MM.1S (cell line): ENCODE results near the gene ROR2.

Experiments
- DNase-seq: peaks from one replicate; pipeline ENCODE4 v3.0.0-alpha.2; 2015
- H2AFZ ChIP-seq: fragments of 300-600 bp; sonication (generic); 2 replicates; pipeline ENCODE4 v1.6.0; 2016; ENCODE audit warnings: antibody characterized with exemption, low read length
- H3F3A ChIP-seq: fragments of 300-600 bp; sonication (generic); 2 replicates; pipeline ENCODE4 v1.6.1; 2016; ENCODE audit warnings: mild to moderate bottlenecking, antibody characterized with exemption, low read length, moderate library complexity, mixed read lengths; ENCODE audit not compliant: insufficient read depth
- H3K27ac ChIP-seq: fragments of 300-600 bp; sonication (generic); 2 replicates; pipeline ENCODE4 v1.5.1; 2016; ENCODE audit warnings: mild to moderate bottlenecking, low read length
- H3K27me3 ChIP-seq: fragments of 300-600 bp; sonication (generic); replicated peaks from 2 replicates; pipeline ENCODE4 v1.6.0; 2016; ENCODE audit warnings: low read length; ENCODE audit not compliant: insufficient read depth
- H3K36me3 ChIP-seq: fragments of 300-600 bp; sonication (generic); replicated peaks from 2 replicates; pipeline ENCODE4 v1.6.1; 2016; ENCODE audit warnings: mild to moderate bottlenecking, low read length, mixed read lengths; ENCODE audit not compliant: insufficient read depth
- H3K4me1 ChIP-seq: fragments of 300-600 bp; sonication (generic); 2 replicates; pipeline ENCODE4 v1.6.1; 2016; ENCODE audit warnings: low read length, mixed read lengths
- H3K4me2 ChIP-seq: fragments of 300-600 bp; sonication (generic); 2 replicates; pipeline ENCODE4 v1.6.0; 2016; ENCODE audit warnings: low read depth, low read length
- H3K4me3 ChIP-seq: fragments of 300-600 bp; sonication (generic); 2 replicates; pipeline ENCODE4 v1.5.1; 2016; ENCODE audit warnings: low read length, mixed read lengths
- H3K79me2 ChIP-seq: fragments of 300-600 bp; sonication (generic); 2 replicates; pipeline ENCODE4 v1.6.1; 2016; ENCODE audit warnings: mixed run types, low read length, mixed read lengths
- H3K9ac ChIP-seq: fragments of 300-600 bp; sonication (generic); 2 replicates; pipeline ENCODE4 v1.6.1; 2016; ENCODE audit warnings: low read length, mixed read lengths
- H3K9me2 ChIP-seq: fragments of 300-600 bp; sonication (generic); replicated peaks from 2 replicates; pipeline ENCODE4 v1.6.1; 2016; ENCODE audit warnings: mild to moderate bottlenecking, low read length, mixed read lengths; ENCODE audit not compliant: insufficient read depth
- H3K9me3 ChIP-seq: fragments of 300-600 bp; sonication (generic); replicated peaks from 2 replicates; pipeline ENCODE4 v1.6.1; 2016; ENCODE audit warnings: mild to moderate bottlenecking, low read length, mixed read lengths; ENCODE audit not compliant: insufficient read depth
- H4K20me1 ChIP-seq: fragments of 300-600 bp; sonication (generic); 2 replicates; pipeline ENCODE4 v1.6.1; 2016; ENCODE audit warnings: mild to moderate bottlenecking, low read length, moderate library complexity, mixed read lengths; ENCODE audit not compliant: insufficient read depth
- CTCF ChIP-seq: fragments of 300-600 bp; sonication (generic); IDR thresholded peaks from 2 replicates; pipeline ENCODE4 v1.5.1; 2016; ENCODE audit warnings: antibody characterized with exemption, low read length, mixed read lengths
- EZH2 ChIP-seq: fragments of 300-600 bp; sonication (generic); optimal IDR thresholded peaks from 2 replicates; pipeline ENCODE3; 2017; ENCODE audit warnings: low read depth, mild to moderate bottlenecking, antibody characterized with exemption, low read length, mixed read lengths
- EZH2phosphoT487 ChIP-seq: fragments of 300-600 bp; sonication (generic); IDR thresholded peaks from 2 replicates; pipeline ENCODE4 v1.6.1; 2018; ENCODE audit warnings: antibody characterized with exemption, low read length

Gene ROR2

GRCh38 chr9:91677331-91677730, 272.7 kb downstream of the ROR2 start:
- H3K4me3 ChIP-seq, result no peak overlapping the region
- no peak overlapping the region for H3K4me2 ChIP-seq
- no peaks in the 10 kb centered on the region for H3K4me1 ChIP-seq

GRCh38 chr9:91676046-91676445, 274.0 kb downstream of the ROR2 start:
- no peaks in the 10 kb centered on the region for H3K9me3 ChIP-seq
- no peaks in the 10 kb centered on the region for H3F3A ChIP-seq
- no peaks in the 10 kb centered on the region for H4K20me1 ChIP-seq
- no peak overlapping the region for H3K27ac ChIP-seq
- H3K27me3 ChIP-seq, result no peaks in the 10 kb centered on the region
- H3K36me3 ChIP-seq, result no peaks in the 10 kb centered on the region
- no peaks in the 10 kb centered on the region for H3K4me1 ChIP-seq
- H3K4me3 ChIP-seq, result no peak overlapping the region
- H3K79me2 ChIP-seq, result no peaks in the 10 kb centered on the region
- no peak overlapping the region for H3K4me2 ChIP-seq
- H3K9me2 ChIP-seq, result no peaks in the 10 kb centered on the region
- TF ChIP-seq EZH2 (no peak), EZH2phosphoT487 (no peak), CTCF (peak; percentile 82)
- no peak overlapping the region for H2AFZ ChIP-seq
- H3K9ac ChIP-seq, result no peak overlapping the region
- DNase-seq, result peak; percentile 84

More at GRCh38 chr9:91677331-91677730, 272.7 kb downstream of the ROR2 start:
- no peaks in the 10 kb centered on the region for H3K27me3 ChIP-seq
- no peaks in the 10 kb centered on the region for H3K36me3 ChIP-seq
- no peaks in the 10 kb centered on the region for H3F3A ChIP-seq
- no peak overlapping the region for H3K9ac ChIP-seq
- H3K79me2 ChIP-seq, result no peaks in the 10 kb centered on the region
- TF ChIP-seq CTCF (no peak), EZH2phosphoT487 (no peak), EZH2 (no peak)
- H3K27ac ChIP-seq, result no peak overlapping the region
- H3K9me3 ChIP-seq, result no peaks in the 10 kb centered on the region
- H4K20me1 ChIP-seq, result no peaks in the 10 kb centered on the region
- no peak for DNase-seq
- H3K9me2 ChIP-seq, result no peaks in the 10 kb centered on the region
- H2AFZ ChIP-seq, result no peak overlapping the region

GRCh38 chr9:91664663-91665062, 285.4 kb downstream of the ROR2 start:
- Histone ChIP-seq H3K27ac (no peak overlapping the region), H4K20me1 (no peaks in the 10 kb centered on the region), H3K4me1 (no peaks in the 10 kb centered on the region), H3K4me3 (no peak overlapping the region), H3K36me3 (no peaks in the 10 kb centered on the region), H3K27me3 (no peaks in the 10 kb centered on the region), H3K79me2 (no peaks in the 10 kb centered on the region), H3K9ac (no peak overlapping the region), H3K4me2 (no peak overlapping the region), H2AFZ (no peak overlapping the region), H3K9me2 (no peaks in the 10 kb centered on the region), H3F3A (no peaks in the 10 kb centered on the region), H3K9me3 (no peaks in the 10 kb centered on the region)
- TF ChIP-seq EZH2, result no peak
- no peak for TF ChIP-seq CTCF
- no peak for TF ChIP-seq EZH2phosphoT487
- no peak for DNase-seq
